MM.1S (cell line): ENCODE data around the gene HPCAL1.

ENCODE experiments used
- DNase-seq: peaks from one replicate; pipeline ENCODE4 v3.0.0-alpha.2; 2015
- H2AFZ ChIP-seq: fragments of 300-600 bp; sonication (generic); 2 replicates; pipeline ENCODE4 v1.6.0; 2016; ENCODE audit warnings: antibody characterized with exemption, low read length
- H3F3A ChIP-seq: fragments of 300-600 bp; sonication (generic); 2 replicates; pipeline ENCODE4 v1.6.1; 2016; ENCODE audit warnings: mild to moderate bottlenecking, antibody characterized with exemption, low read length, moderate library complexity, mixed read lengths; ENCODE audit not compliant: insufficient read depth
- H3K27ac ChIP-seq: fragments of 300-600 bp; sonication (generic); 2 replicates; pipeline ENCODE4 v1.5.1; 2016; ENCODE audit warnings: mild to moderate bottlenecking, low read length
- H3K27me3 ChIP-seq: fragments of 300-600 bp; sonication (generic); replicated peaks from 2 replicates; pipeline ENCODE4 v1.6.0; 2016; ENCODE audit warnings: low read length; ENCODE audit not compliant: insufficient read depth
- H3K36me3 ChIP-seq: fragments of 300-600 bp; sonication (generic); replicated peaks from 2 replicates; pipeline ENCODE4 v1.6.1; 2016; ENCODE audit warnings: mild to moderate bottlenecking, low read length, mixed read lengths; ENCODE audit not compliant: insufficient read depth
- H3K4me1 ChIP-seq: fragments of 300-600 bp; sonication (generic); 2 replicates; pipeline ENCODE4 v1.6.1; 2016; ENCODE audit warnings: low read length, mixed read lengths
- H3K4me2 ChIP-seq: fragments of 300-600 bp; sonication (generic); 2 replicates; pipeline ENCODE4 v1.6.0; 2016; ENCODE audit warnings: low read depth, low read length
- H3K4me3 ChIP-seq: fragments of 300-600 bp; sonication (generic); 2 replicates; pipeline ENCODE4 v1.5.1; 2016; ENCODE audit warnings: low read length, mixed read lengths
- H3K79me2 ChIP-seq: fragments of 300-600 bp; sonication (generic); 2 replicates; pipeline ENCODE4 v1.6.1; 2016; ENCODE audit warnings: mixed run types, low read length, mixed read lengths
- H3K9ac ChIP-seq: fragments of 300-600 bp; sonication (generic); 2 replicates; pipeline ENCODE4 v1.6.1; 2016; ENCODE audit warnings: low read length, mixed read lengths
- H3K9me2 ChIP-seq: fragments of 300-600 bp; sonication (generic); replicated peaks from 2 replicates; pipeline ENCODE4 v1.6.1; 2016; ENCODE audit warnings: mild to moderate bottlenecking, low read length, mixed read lengths; ENCODE audit not compliant: insufficient read depth
- H3K9me3 ChIP-seq: fragments of 300-600 bp; sonication (generic); replicated peaks from 2 replicates; pipeline ENCODE4 v1.6.1; 2016; ENCODE audit warnings: mild to moderate bottlenecking, low read length, mixed read lengths; ENCODE audit not compliant: insufficient read depth
- H4K20me1 ChIP-seq: fragments of 300-600 bp; sonication (generic); 2 replicates; pipeline ENCODE4 v1.6.1; 2016; ENCODE audit warnings: mild to moderate bottlenecking, low read length, moderate library complexity, mixed read lengths; ENCODE audit not compliant: insufficient read depth
- EZH2 ChIP-seq: fragments of 300-600 bp; sonication (generic); optimal IDR thresholded peaks from 2 replicates; pipeline ENCODE3; 2017; ENCODE audit warnings: low read depth, mild to moderate bottlenecking, antibody characterized with exemption, low read length, mixed read lengths
- EZH2phosphoT487 ChIP-seq: fragments of 300-600 bp; sonication (generic); IDR thresholded peaks from 2 replicates; pipeline ENCODE4 v1.6.1; 2018; ENCODE audit warnings: antibody characterized with exemption, low read length
- TF ChIP-seq, protein P1 (sequence below): fragments of 300-600 bp; sonication (generic); IDR thresholded peaks from 2 replicates; pipeline ENCODE4 v1.5.1; 2016; ENCODE audit warnings: antibody characterized with exemption, low read length, mixed read lengths

Gene HPCAL1

DNA sequence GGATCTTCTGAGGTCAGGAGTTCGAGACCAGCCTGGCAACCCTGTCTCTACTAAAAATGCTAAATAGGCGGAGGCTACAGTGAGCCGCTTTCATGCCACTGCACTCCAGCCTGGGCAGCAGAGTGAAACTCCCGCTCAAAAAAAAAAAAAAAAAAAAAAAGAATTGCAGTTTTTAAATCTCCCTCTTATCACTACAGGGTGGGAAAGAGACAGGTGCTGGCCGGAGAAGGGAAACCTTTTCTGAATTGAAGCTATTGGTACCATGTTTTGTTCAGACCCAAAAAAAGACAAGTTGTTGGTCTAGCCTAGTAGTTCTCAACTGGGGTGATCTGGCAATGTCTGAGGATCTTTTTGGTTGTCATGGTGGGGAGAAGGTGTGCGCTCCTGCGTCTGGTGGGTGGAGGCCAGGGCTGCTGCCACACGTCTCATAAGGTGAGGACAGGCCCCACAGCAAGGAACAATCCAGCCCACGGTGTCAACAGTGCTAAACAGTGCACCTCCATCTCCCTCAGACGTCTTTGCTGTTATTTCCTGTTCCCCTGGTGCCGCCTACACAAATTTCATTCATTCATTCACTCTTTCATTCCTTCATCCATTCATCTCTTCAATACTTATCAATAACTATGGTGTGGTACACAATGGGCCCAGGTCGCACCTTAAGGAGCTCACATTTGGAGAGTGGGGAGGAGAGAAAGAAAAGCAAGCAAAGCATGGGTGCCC lies 174.2 kb downstream of the HPCAL1 start:
- H3K36me3 ChIP-seq = no peaks in the 10 kb centered on the region
- TF ChIP-seq, protein P1, sequence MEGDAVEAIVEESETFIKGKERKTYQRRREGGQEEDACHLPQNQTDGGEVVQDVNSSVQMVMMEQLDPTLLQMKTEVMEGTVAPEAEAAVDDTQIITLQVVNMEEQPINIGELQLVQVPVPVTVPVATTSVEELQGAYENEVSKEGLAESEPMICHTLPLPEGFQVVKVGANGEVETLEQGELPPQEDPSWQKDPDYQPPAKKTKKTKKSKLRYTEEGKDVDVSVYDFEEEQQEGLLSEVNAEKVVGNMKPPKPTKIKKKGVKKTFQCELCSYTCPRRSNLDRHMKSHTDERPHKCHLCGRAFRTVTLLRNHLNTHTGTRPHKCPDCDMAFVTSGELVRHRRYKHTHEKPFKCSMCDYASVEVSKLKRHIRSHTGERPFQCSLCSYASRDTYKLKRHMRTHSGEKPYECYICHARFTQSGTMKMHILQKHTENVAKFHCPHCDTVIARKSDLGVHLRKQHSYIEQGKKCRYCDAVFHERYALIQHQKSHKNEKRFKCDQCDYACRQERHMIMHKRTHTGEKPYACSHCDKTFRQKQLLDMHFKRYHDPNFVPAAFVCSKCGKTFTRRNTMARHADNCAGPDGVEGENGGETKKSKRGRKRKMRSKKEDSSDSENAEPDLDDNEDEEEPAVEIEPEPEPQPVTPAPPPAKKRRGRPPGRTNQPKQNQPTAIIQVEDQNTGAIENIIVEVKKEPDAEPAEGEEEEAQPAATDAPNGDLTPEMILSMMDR = no peak
- TF ChIP-seq EZH2 = no peak
- no peak for TF ChIP-seq EZH2phosphoT487
- H3K27me3 ChIP-seq = no peaks in the 10 kb centered on the region
- DNase-seq = no peak
- no peak overlapping the region for H3K4me3 ChIP-seq
- no peaks in the 10 kb centered on the region for H3K79me2 ChIP-seq
- H3K27ac ChIP-seq = no peak overlapping the region
- no peaks in the 10 kb centered on the region for H4K20me1 ChIP-seq
- H3F3A ChIP-seq = no peaks in the 10 kb centered on the region
- H3K9me2 ChIP-seq = no peaks in the 10 kb centered on the region
- H3K9me3 ChIP-seq = no peaks in the 10 kb centered on the region
- no peak overlapping the region for H2AFZ ChIP-seq
- H3K4me1 ChIP-seq = no peaks in the 10 kb centered on the region
- H3K4me2 ChIP-seq = no peak overlapping the region
- H3K9ac ChIP-seq = no peak overlapping the region
